NCI-H2171 (cell line): ENCODE results near the gene POU2F2.
A peak's percentile ranks its signal among the peaks of the same experiment; 100 is the strongest.

Experiments used
- DNase-seq: peaks from one replicate; lab custom pipeline; 2025; lab: John Stamatoyannopoulos, UW

The POU2F2 gene

GRCh38 chr19:42132030-42132628, at the start of gene POU2F2:
Gene POU2F2 (minus strand): TSS chr19:42132446. CDS start chr19:42132411, 35 bp downstream.
- DNase-seq, result no peak

- no peak for DNase-seq
These were observed 46.8 kb upstream of the POU2F2 start for GRCh38 chr19:42178791-42179674.

GRCh38 chr19:42177686-42178019, 45.4 kb upstream of the POU2F2 start:
- DNase-seq, result no peak

- peak; percentile 87 for DNase-seq
These were observed 44.9 kb upstream of the POU2F2 start for GRCh38 chr19:42176990-42177685.

GRCh38 chr19:42176649-42176989, 44.4 kb upstream of the POU2F2 start:
- no peak for DNase-seq

- peak; percentile 8 for DNase-seq
These were observed 43.9 kb upstream of the POU2F2 start for GRCh38 chr19:42175952-42176648.

GRCh38 chr19:42174958-42175734, 42.9 kb upstream of the POU2F2 start:
- DNase-seq, result no peak

GRCh38 chr19:42174188-42174587, 41.9 kb upstream of the POU2F2 start:
- DNase-seq, result no peak

GRCh38 chr19:42173695-42174094, 41.4 kb upstream of the POU2F2 start:
- DNase-seq, result no peak

- no peak for DNase-seq
These were observed 40.0 kb upstream of the POU2F2 start for GRCh38 chr19:42172261-42172660.

- DNase-seq, result no peak
These were observed 38.5 kb upstream of the POU2F2 start for GRCh38 chr19:42170715-42171114.

GRCh38 chr19:42169486-42170413, 37.5 kb upstream of the POU2F2 start:
- no peak for DNase-seq

GRCh38 chr19:42168206-42168605, 36.0 kb upstream of the POU2F2 start:
- DNase-seq, result no peak

- DNase-seq, result no peak
These were observed 34.1 kb upstream of the POU2F2 start for GRCh38 chr19:42166316-42166715.

GRCh38 chr19:42165146-42165545, 32.9 kb upstream of the POU2F2 start:
- DNase-seq, result no peak

- DNase-seq, result no peak
These were observed 29.5 kb upstream of the POU2F2 start for GRCh38 chr19:42161616-42162263.

GRCh38 chr19:42159942-42160341, 27.7 kb upstream of the POU2F2 start:
- no peak for DNase-seq

GRCh38 chr19:42158926-42159325, 26.7 kb upstream of the POU2F2 start:
- no peak for DNase-seq

GRCh38 chr19:42156571-42156970, 24.3 kb upstream of the POU2F2 start:
- DNase-seq, result no peak

- DNase-seq, result no peak
These were observed 23.6 kb upstream of the POU2F2 start for GRCh38 chr19:42155796-42156195.
